Stimulated activated CD4-positive, alpha-beta T cell treated with anti-CD3 and anti-CD28 coated beads, Interleukin-12 subunit alpha, Interleukin-12 subunit beta, amount 100 ng/mL, for 24 hours (primary cell): ENCODE data around the gene TDRD9.
"Not testable (repeated sequence)": the region's sequence is repeated elsewhere in the genome, so short reads cannot be mapped to it uniquely, and the experiment has no call there.

Source experiments
- DNase-seq, 2 experiments: peaks; one replicate each; pipeline ENCODE4 v3.0.0-alpha.2; 2020; ENCODE audit warnings: low read depth in 2 of 2

TDRD9 gene

GRCh38 chr14:103920981-103921854 is 7.0 kb upstream of the TDRD9 start:
- peak; percentile 88 for DNase-seq

GRCh38 chr14:103921855-103922200 is 6.4 kb upstream of the TDRD9 start:
- DNase-seq: not testable (repeated sequence)

GRCh38 chr14:103923863-103924262 is 4.4 kb upstream of the TDRD9 start:
- DNase-seq: no peak

- DNase-seq: no peak
Observed at GRCh38 chr14:103925316-103925715, 2.9 kb upstream of the TDRD9 start.

- no peak for DNase-seq
Observed at GRCh38 chr14:103927566-103927965, 690 bp upstream of the TDRD9 start.

- no peak for DNase-seq
Observed at GRCh38 chr14:103930051-103930604, 1.9 kb downstream of the TDRD9 start.

GRCh38 chr14:103931422-103931821 is 3.2 kb downstream of the TDRD9 start:
- DNase-seq: no peak

- no peak for DNase-seq
Observed at GRCh38 chr14:103932791-103933490, 4.7 kb downstream of the TDRD9 start.

- DNase-seq: no peak
Observed at GRCh38 chr14:103935102-103935501, 6.8 kb downstream of the TDRD9 start.

- DNase-seq: no peak
Observed at GRCh38 chr14:103941462-103941861, 13.2 kb downstream of the TDRD9 start.

GRCh38 chr14:103941973-103942736 is 13.9 kb downstream of the TDRD9 start, which contains the start of gene RD3L:
TSS of gene RD3L (minus strand) at chr14:103942529. CDS start at chr14:103941695, 834 bp downstream.
- DNase-seq: no peak

GRCh38 chr14:103943673-103944072 is 15.4 kb downstream of the TDRD9 start:
- DNase-seq: no peak

GRCh38 chr14:103946975-103947374 is 18.7 kb downstream of the TDRD9 start:
- no peak for DNase-seq

- DNase-seq: no peak
Observed at GRCh38 chr14:103948442-103948841, 20.2 kb downstream of the TDRD9 start.

GRCh38 chr14:103949131-103949790 is 21.0 kb downstream of the TDRD9 start:
- DNase-seq: no peak

- DNase-seq: no peak
Observed at GRCh38 chr14:103960457-103961055, 32.3 kb downstream of the TDRD9 start.

GRCh38 chr14:103961928-103962578 is 33.8 kb downstream of the TDRD9 start:
- DNase-seq: no peak

- no peak for DNase-seq
Observed at GRCh38 chr14:103966631-103967030, 38.4 kb downstream of the TDRD9 start.

- DNase-seq: no peak
Observed at GRCh38 chr14:103969961-103970360, 41.7 kb downstream of the TDRD9 start.

GRCh38 chr14:103973354-103973753 is 45.1 kb downstream of the TDRD9 start:
- no peak for DNase-seq
